PFSK-1 (cell line): ENCODE data around the gene NCSTN.

Experiments used
- FOXP2 ChIP-seq: optimal IDR thresholded peaks from 2 replicates; pipeline ENCODE3; 2011; ENCODE audit warnings: borderline replicate concordance, control low read depth, inconsistent platforms; ENCODE audit not compliant: insufficient read depth; ENCODE audit errors: extremely low read length, extremely low read depth
- POLR2AphosphoS5 ChIP-seq: IDR thresholded peaks from 2 replicates; pipeline ENCODE4 v1.6.1; 2012; ENCODE audit warnings: low read depth, mild to moderate bottlenecking, control low read depth, low read length, moderate library complexity
- REST ChIP-seq, 2 experiments: IDR thresholded peaks; 2 replicates each; pipeline versions ENCODE4 v1.6.1 to v1.8.0; 2011 to 2012; ENCODE audit warnings: low read depth in 2 of 2, low read length in 2 of 2, control low read depth in 1 of 2, inconsistent platforms in 1 of 2, mild to moderate bottlenecking in 1 of 2, moderate library complexity in 1 of 2; ENCODE audit not compliant: insufficient read depth in 1 of 2
- SIN3A ChIP-seq: IDR thresholded peaks from 2 replicates; pipeline ENCODE4 v1.6.1; 2012; ENCODE audit warnings: mild to moderate bottlenecking, low read length, moderate library complexity, borderline replicate concordance; ENCODE audit not compliant: insufficient read depth
- TAF1 ChIP-seq: IDR thresholded peaks from 2 replicates; pipeline ENCODE4 v1.6.1; 2012; ENCODE audit warnings: low read length, control low read depth, borderline replicate concordance; ENCODE audit not compliant: insufficient read depth

The NCSTN gene

GRCh38 chr1:160340146-160340545 is 3.0 kb upstream of the NCSTN start:
- TF ChIP-seq TAF1 (no peak), POLR2AphosphoS5 (no peak), SIN3A (no peak), REST (IDR thresholded peaks at IDR 0.05; ENCODE audit: insufficient read depth in 1 of 2, low read depth in 2 of 2, low read length in 2 of 2) (no peak), FOXP2 (no peak)

- TF ChIP-seq FOXP2 (no peak), POLR2AphosphoS5 (no peak), REST (IDR thresholded peaks at IDR 0.05; ENCODE audit: insufficient read depth in 1 of 2, low read depth in 2 of 2, low read length in 2 of 2) (no peak), TAF1 (no peak), SIN3A (no peak)
Measured at GRCh38 chr1:160340866-160341265, 2.3 kb upstream of the NCSTN start.

GRCh38 chr1:160342526-160342925 is 657 bp upstream of the NCSTN start:
- no peak for TF ChIP-seq TAF1
- TF ChIP-seq SIN3A = no peak
- no peak for TF ChIP-seq POLR2AphosphoS5
- no peak for TF ChIP-seq FOXP2
- no peak for TF ChIP-seq REST (IDR thresholded peaks at IDR 0.05; ENCODE audit: insufficient read depth in 1 of 2, low read depth in 2 of 2, low read length in 2 of 2)

GRCh38 chr1:160344241-160344640 is 1.1 kb downstream of the NCSTN start:
- TF ChIP-seq REST (IDR thresholded peaks at IDR 0.05; ENCODE audit: insufficient read depth in 1 of 2, low read depth in 2 of 2, low read length in 2 of 2) (no peak), POLR2AphosphoS5 (no peak), TAF1 (no peak), FOXP2 (no peak), SIN3A (no peak)

DNA sequence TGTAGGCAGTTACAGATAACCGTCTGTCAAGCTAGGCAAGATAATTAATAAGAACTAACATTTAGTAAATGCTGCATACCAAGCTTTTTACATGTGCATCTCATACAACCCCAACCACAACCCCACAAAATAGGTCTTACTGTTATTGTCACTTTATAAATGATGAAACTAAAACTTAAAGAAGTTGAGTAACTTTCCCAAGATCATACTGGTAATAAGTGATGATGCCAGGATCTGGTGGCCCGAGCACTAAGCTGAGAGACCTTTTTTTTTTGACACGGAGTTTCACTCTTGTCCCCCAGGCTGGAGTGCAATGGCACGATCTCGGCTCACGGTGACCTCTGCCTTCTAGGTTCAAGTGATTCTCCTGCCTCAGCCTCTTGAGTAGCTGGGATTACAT is 1.8 kb downstream of the NCSTN start:
- TF ChIP-seq REST (IDR thresholded peaks at IDR 0.05; ENCODE audit: insufficient read depth in 1 of 2, low read depth in 2 of 2, low read length in 2 of 2) = no peak
